Testis (tissue), 3 donors: ENCODE measurements around the gene C13orf46. TPM values are rescaled to one million over a fixed set of nuclear protein-coding genes. Genes with fewer than 3 reads are reported as not detected.

Experiments used
- DNase-seq: peaks from one replicate; pipeline ENCODE4 v3.0.0-alpha.2; 2019
- H3K27ac ChIP-seq, 2 donors: fragments of 200-600 bp; sonication (generic); one replicate each; pipeline ENCODE4 v1.5.1; 2019
- H3K27me3 ChIP-seq: fragments of 200-600 bp; sonication (generic); one replicate; pipeline ENCODE4 v1.5.1; 2019
- H3K36me3 ChIP-seq: fragments of 200-600 bp; sonication (generic); one replicate; pipeline ENCODE4 v1.5.1; 2017; ENCODE audit warnings: low read depth; ENCODE audit errors: missing control alignments
- H3K4me1 ChIP-seq: fragments of 200-600 bp; sonication (generic); one replicate; pipeline ENCODE4 v1.5.1; 2019
- H3K4me3 ChIP-seq, 2 donors: fragments of 200-600 bp; sonication (generic); one replicate each; pipeline ENCODE4 v1.5.1; 2017 to 2019
- H3K9me3 ChIP-seq: fragments of 200-600 bp; sonication (generic); one replicate; pipeline ENCODE4 v1.5.1; 2017
- POLR2A ChIP-seq: fragments of 450-650 bp; IDR thresholded peaks from one replicate; pipeline ENCODE4 v1.6.1; 2017; ENCODE audit warnings: antibody characterized with exemption, mild to moderate bottlenecking, moderate library complexity
- WGBS, 2 donors: methylation state at CpG; one replicate each; pipeline ENCODE4 v1.1.5; 2018; 5-methylcytosine and 5-hydroxymethylcytosine counted together
- intact Hi-C: fragments of 100-400 bp; cut with DNase I; formaldehyde crosslinking; loops from one replicate; pipeline ENCODE4 v1.15.1; 2023; ENCODE audit warnings: low total_unique reads
- polyA plus RNA-seq: library from polyadenylated mRNA; stranded (reverse); fragments of 350-450 nt; fragmentation: Illumina TruSeq; extraction: RNeasy Lipid Tissue Mini Kit (QIAGEN cat#74804); gene quantifications from one replicate; pipeline ENCODE4 v1.2.3, GENCODE V29; 2014; ENCODE audit warnings: low read depth, low replicate concordance; ENCODE audit not compliant: insufficient read depth
- total RNA-seq, 2 donors: library from RNA; depleted of rRNA; stranded (reverse); fragments of >200 nt; gene quantifications; one replicate each; pipeline ENCODE4 v1.2.3, GENCODE V29; 2016
- TF ChIP-seq, protein P1 (sequence below), 3 experiments: fragments of 450-650 bp in 2 of 3; fragments of 200-600 bp in 1 of 3; sonication (generic) in 1 of 3; IDR thresholded peaks; one replicate each; pipeline ENCODE4 v1.5.1; 2016 to 2019; ENCODE audit warnings: antibody characterized with exemption in 3 of 3, mild to moderate bottlenecking in 2 of 3, moderate library complexity in 1 of 3

Gene C13orf46
- total and polyA plus RNA-seq, 3 donors from 2014 or later = 2.9 to 28.4 (median 5.5) TPM

DNA sequence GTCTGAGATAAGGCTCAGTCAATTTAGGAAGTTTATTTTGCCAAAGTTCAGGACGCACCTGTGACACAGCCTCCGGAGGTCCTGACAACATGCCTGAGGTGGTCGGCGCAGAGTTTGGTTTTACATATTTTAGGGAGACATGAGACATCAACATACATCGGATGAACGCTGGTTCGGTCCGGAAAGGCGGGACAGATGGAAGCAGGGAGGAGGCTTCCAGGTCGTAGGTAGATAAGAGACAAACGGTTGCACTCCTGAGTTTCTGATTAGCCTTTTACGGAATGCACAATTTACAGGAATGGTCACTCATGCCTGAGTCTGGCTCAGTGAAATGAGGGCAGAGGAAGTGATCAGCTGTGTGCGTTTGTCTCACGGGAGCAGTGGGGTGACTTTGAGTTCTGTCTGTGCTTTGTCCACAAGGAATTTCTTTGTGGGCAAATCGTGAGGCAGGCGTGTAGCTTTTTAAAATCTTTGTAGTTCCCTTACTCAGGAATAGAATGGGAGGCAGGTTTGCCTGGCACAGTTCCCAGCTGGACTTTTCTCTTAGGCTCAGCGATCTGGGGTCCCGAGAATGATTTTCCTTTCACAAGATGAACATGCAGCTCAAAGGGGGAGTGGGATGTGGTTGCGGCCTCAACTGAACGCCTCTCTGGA, 36.2 kb downstream of the C13orf46 start:
- DNase-seq = no peak

DNA sequence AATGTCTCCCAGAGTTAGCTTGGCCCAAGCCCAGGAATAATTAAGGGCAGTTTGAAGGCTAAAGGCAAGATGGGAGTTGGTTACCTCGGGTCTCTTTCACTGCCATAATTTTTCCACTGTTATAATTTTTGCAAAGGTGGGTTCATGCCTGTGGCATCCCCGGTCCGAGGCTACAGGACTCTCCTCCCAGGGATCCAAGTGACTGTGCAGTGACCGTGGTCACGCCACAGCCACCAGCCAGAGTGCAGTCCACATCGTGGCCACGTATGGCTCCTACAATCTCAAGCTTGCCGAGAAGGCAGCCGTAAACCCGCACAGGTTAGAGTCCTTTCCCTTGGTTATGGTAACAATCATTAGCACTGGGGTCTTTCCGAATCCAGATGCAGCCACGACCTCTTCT, 36.8 kb downstream of the C13orf46 start:
- no peak for DNase-seq
- intact Hi-C loops = loop anchor here (5.0 kb wide), 1 partner anchor 120 kb away; no protein-coding TSS in a partner anchor
- Histone ChIP-seq H3K36me3 (no peaks in the 10 kb centered on the region), H3K4me1 (no peaks in the 10 kb centered on the region), H3K27ac (no peak overlapping the region), H3K27me3 (no peaks in the 10 kb centered on the region), H3K4me3 (no peak overlapping the region), H3K9me3 (no peaks in the 10 kb centered on the region)
- WGBS, 2 donors = 90% methylated on average over 12 of the region's 12 CpGs
- TF ChIP-seq, protein P1, sequence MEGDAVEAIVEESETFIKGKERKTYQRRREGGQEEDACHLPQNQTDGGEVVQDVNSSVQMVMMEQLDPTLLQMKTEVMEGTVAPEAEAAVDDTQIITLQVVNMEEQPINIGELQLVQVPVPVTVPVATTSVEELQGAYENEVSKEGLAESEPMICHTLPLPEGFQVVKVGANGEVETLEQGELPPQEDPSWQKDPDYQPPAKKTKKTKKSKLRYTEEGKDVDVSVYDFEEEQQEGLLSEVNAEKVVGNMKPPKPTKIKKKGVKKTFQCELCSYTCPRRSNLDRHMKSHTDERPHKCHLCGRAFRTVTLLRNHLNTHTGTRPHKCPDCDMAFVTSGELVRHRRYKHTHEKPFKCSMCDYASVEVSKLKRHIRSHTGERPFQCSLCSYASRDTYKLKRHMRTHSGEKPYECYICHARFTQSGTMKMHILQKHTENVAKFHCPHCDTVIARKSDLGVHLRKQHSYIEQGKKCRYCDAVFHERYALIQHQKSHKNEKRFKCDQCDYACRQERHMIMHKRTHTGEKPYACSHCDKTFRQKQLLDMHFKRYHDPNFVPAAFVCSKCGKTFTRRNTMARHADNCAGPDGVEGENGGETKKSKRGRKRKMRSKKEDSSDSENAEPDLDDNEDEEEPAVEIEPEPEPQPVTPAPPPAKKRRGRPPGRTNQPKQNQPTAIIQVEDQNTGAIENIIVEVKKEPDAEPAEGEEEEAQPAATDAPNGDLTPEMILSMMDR (IDR thresholded peaks at IDR 0.05) = no peak
- TF ChIP-seq POLR2A = no peak

More for the DNA sequence above, 36.2 kb downstream of the C13orf46 start:
- no peak overlapping the region for H3K4me3 ChIP-seq
- H3K9me3 ChIP-seq = no peaks in the 10 kb centered on the region
- intact Hi-C loops = loop anchor here (5.0 kb wide), 1 partner anchor 120 kb away; no protein-coding TSS in a partner anchor
- no peak for TF ChIP-seq POLR2A
- TF ChIP-seq, protein P1 (IDR thresholded peaks at IDR 0.05) = no peak
- no peak overlapping the region for H3K27ac ChIP-seq
- no peaks in the 10 kb centered on the region for H3K36me3 ChIP-seq
- H3K4me1 ChIP-seq = no peaks in the 10 kb centered on the region
- H3K27me3 ChIP-seq = no peaks in the 10 kb centered on the region
- WGBS, 2 donors = 82 to 91% methylated on average over 20 of the region's 20 CpGs

DNA sequence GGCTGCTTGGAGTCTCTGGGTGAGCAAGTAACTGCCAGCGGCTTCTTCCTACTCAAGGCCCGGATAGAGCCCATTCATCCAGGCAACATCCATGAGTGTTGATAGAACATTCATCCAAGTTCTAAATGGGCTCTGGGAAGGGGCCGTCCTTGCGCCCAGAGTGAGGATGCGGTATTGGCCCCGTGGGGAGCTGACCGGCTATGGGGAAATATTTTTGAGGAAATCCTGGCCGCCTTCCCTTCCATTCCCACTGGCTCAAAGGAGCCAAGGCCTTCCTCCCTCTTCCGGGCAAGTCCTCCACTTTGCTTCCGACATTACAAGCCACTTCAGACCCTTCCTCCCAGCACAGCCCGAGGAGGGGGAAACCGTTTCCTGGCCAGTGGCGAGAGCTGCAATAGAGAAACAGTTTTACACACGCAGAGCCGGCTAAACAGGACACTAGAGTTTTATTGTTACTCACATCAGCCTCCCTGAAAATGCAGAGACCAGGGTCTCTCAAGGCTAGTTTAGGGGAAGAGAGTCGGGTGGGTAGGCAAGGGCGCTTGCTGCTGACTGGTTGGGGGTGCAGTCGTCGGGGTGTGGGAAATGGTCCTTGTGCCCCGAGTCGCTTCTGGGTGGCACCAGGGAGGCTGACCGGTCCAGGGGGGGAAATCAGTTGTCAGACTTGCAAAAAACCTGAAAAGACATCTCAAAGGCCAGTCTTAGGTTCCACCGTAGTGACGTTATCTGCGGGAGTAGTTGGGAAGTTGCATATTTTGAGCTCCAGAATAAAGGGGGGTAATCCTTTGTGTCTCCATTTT, 37.5 kb downstream of the C13orf46 start:
- Histone ChIP-seq H3K27ac (no peak overlapping the region), H3K4me3 (no peak overlapping the region), H3K36me3 (no peaks in the 10 kb centered on the region), H3K9me3 (no peaks in the 10 kb centered on the region), H3K4me1 (no peaks in the 10 kb centered on the region), H3K27me3 (no peaks in the 10 kb centered on the region)
- 89 to 91% methylated on average over 25 of the region's 25 CpGs for WGBS, 2 donors
- no peak for DNase-seq
- no peak for TF ChIP-seq POLR2A
- TF ChIP-seq, protein P1 (IDR thresholded peaks at IDR 0.05) = no peak
- intact Hi-C loops = loop anchor here (5.0 kb wide), 1 partner anchor 119 kb away; no protein-coding TSS in a partner anchor

DNA sequence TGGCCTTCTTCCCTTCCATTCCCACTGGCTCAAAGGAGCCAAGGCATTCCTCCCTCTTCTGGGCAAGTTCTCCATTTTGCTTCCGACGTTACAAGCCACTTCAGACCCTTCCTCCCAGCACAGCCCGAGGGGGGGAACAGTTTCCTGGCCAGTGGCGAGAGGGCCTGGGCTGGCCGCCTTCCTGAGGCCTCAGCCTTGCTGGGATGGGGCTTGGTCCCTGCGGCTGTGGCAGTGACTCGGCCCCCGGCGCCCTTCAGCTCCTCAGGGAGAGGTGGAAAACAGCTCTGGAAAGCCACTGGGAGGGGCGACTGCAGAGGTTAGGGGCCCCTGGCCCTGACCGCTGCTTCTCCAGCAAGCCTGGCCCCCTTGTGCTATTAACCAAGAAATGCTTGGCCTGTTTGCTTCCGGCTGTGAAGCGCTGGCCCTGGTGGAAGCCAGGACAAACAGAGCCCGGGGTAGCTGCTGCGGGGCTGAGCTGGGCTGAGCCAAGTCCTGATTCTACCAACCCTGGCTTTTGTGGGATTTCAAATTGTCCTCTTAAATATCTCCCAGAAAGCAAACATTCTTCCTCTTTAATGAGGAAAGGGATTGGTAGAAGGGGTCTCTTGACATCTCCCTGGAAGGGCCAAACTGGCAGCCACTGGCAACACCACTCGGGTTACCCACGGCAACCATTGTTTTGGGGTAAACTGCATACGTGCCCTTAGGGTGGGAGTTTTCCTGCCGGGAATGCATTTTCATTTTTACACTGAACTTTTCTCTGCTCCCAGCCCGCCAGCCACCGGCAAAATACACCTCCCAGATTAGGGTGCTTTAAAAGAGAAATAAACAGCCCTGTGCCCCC, 38.7 kb downstream of the C13orf46 start:
- WGBS, 2 donors = 53 to 59% methylated on average over 13 to 21 of the region's 21 CpGs
- H3K9me3 ChIP-seq = no peaks in the 10 kb centered on the region
- intact Hi-C loops = loop anchor here (5.0 kb wide), 1 partner anchor 118 kb away; no protein-coding TSS in a partner anchor
- TF ChIP-seq, protein P1 (IDR thresholded peaks at IDR 0.05) = no peak
- no peak for TF ChIP-seq POLR2A
- H3K36me3 ChIP-seq = no peaks in the 10 kb centered on the region
- H3K4me1 ChIP-seq = no peaks in the 10 kb centered on the region
- no peak overlapping the region for H3K27ac ChIP-seq
- no peaks in the 10 kb centered on the region for H3K27me3 ChIP-seq
- no peak overlapping the region for H3K4me3 ChIP-seq
- DNase-seq = no peak
